ENCODE results near the gene TMEM141. TPM values are rescaled to one million over a fixed set of nuclear protein-coding genes. Genes with fewer than 3 reads are reported as not detected.
"Not testable (repeated sequence)": the region's sequence is repeated elsewhere in the genome, so short reads cannot be mapped to it uniquely, and the experiment has no call there.

TMEM141 gene
- polyA plus RNA-seq, 4 donors = 148 to 518 (median 194) TPM

GRCh38 chr9:136762915-136763648 lies 28.1 kb upstream of the TMEM141 start:
- Histone ChIP-seq H3K27ac (ENCODE audit: low read depth in 1 of 3, low read length in 2 of 3) (no peak overlapping the region), H3K27me3 (ENCODE audit: control insufficient read depth in 3 of 3, insufficient read depth in 3 of 3, low read length in 3 of 3) (no peaks in the 10 kb centered on the region), H3K36me3 (ENCODE audit: control insufficient read depth in 3 of 3, insufficient read depth in 2 of 3, low read depth in 1 of 3, low read length in 3 of 3) (no peaks in the 10 kb centered on the region), H3K9me3 (ENCODE audit: control insufficient read depth in 2 of 2, insufficient read depth in 1 of 2, low read depth in 1 of 2, low read length in 1 of 2) (peaks cover 0 to 11% of the 10 kb centered on the region in 2 donors), H3K4me3 (ENCODE audit: low read depth in 1 of 3, low read length in 3 of 3) (no peak overlapping the region), H3K4me1 (ENCODE audit: control insufficient read depth in 3 of 3, insufficient read depth in 2 of 3, low read depth in 1 of 3, low read length in 2 of 3) (peaks cover 0 to 17% (median 0%) of the 10 kb centered on the region in 3 donors)
- no peak for FAIRE-seq
- whole genome bisulfite sequencing, 3 donors = 20 to 21% (median 21%) methylated on average over 30 to 37 of the region's 37 CpGs
- DNase-seq = peak; percentile 20 to 65

DNA sequence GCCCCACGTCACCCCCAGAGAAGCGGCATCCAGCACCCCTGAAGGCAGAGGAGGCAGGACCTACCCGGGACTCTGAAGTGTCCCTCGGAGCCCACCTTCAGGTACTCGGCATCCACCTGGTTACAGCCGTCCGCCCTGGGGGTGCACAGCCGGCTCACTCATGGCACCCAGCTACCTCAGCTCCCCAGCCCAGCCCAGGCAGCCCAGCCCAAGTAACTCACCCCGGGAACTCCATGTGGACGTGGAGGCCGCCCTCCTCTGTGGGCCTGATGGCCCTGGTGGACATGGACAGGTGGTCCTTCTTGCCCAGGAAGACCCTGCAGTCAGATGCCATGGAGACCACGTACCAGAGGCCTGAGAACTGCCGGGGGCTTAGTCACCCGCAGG lies 27.5 kb upstream of the TMEM141 start:
- H3K9me3 ChIP-seq (ENCODE audit: control insufficient read depth in 2 of 2, insufficient read depth in 1 of 2, low read depth in 1 of 2, low read length in 1 of 2) = peaks cover 0 to 11% of the 10 kb centered on the region in 2 donors
- DNase-seq (no peak), FAIRE-seq (no peak)
- no peak overlapping the region for H3K27ac ChIP-seq (ENCODE audit: low read depth in 1 of 3, low read length in 2 of 3)
- no peaks in the 10 kb centered on the region for H3K36me3 ChIP-seq (ENCODE audit: control insufficient read depth in 3 of 3, insufficient read depth in 2 of 3, low read depth in 1 of 3, low read length in 3 of 3)
- peaks cover 0 to 17% (median 0%) of the 10 kb centered on the region in 3 donors for H3K4me1 ChIP-seq (ENCODE audit: control insufficient read depth in 3 of 3, insufficient read depth in 2 of 3, low read depth in 1 of 3, low read length in 2 of 3)
- no peak overlapping the region for H3K4me3 ChIP-seq (ENCODE audit: low read depth in 1 of 3, low read length in 3 of 3)
- WGBS, 3 donors = 85 to 87% (median 86%) methylated on average over 14 of the region's 14 CpGs
- no peaks in the 10 kb centered on the region for H3K27me3 ChIP-seq (ENCODE audit: control insufficient read depth in 3 of 3, insufficient read depth in 3 of 3, low read length in 3 of 3)

DNA sequence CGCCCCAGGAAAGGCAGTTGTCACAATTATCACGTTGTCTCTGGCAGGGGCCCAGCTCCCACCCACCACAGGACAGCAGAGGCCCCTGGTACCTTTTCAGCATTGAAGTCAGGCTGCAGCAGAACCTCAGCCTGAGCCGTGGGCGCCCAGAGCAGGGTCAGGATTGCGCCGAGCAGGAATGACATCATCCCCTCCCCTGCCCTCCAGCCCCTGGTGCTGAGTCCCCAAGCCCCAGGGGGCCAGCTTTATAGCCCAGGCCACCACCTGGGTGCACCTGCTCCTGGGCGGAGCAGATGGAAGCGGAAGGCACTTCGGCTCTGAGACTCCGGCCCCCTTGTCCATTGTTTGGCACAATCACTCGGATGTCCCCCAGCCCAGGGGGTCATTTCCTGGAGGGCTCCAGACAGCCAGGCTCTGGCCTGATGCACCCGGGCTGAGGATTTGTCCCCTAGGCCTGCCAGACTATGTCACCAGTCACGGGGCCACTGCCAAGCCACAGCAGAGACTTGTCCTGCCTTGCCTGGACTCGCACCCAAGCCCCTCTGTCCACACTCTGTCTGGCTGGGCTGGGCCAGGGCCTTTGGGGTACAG lies 26.7 kb upstream of the TMEM141 start, which contains the start of gene LCN15:
TSS of gene LCN15 (minus strand) at position 218 of the 591 bp plus-strand sequence. CDS start at position 188, 30 bp downstream.
- H3K4me1 ChIP-seq (ENCODE audit: control insufficient read depth in 3 of 3, insufficient read depth in 2 of 3, low read depth in 1 of 3, low read length in 2 of 3) = peaks cover 0 to 17% (median 0%) of the 10 kb centered on the region in 3 donors
- peaks cover 0 to 11% of the 10 kb centered on the region in 2 donors for H3K9me3 ChIP-seq (ENCODE audit: control insufficient read depth in 2 of 2, insufficient read depth in 1 of 2, low read depth in 1 of 2, low read length in 1 of 2)
- FAIRE-seq (no peak), DNase-seq (peak in 1 of 2 donors; percentile 52)
- WGBS, 3 donors = 26 to 56% (median 53%) methylated on average over 14 of the region's 14 CpGs
- H3K36me3 ChIP-seq (ENCODE audit: control insufficient read depth in 3 of 3, insufficient read depth in 2 of 3, low read depth in 1 of 3, low read length in 3 of 3) = no peaks in the 10 kb centered on the region
- no peaks in the 10 kb centered on the region for H3K27me3 ChIP-seq (ENCODE audit: control insufficient read depth in 3 of 3, insufficient read depth in 3 of 3, low read length in 3 of 3)
- no peak within 1 kb of the TSS for H3K27ac ChIP-seq (ENCODE audit: low read depth in 1 of 3, low read length in 2 of 3)
- no peak within 1 kb of the TSS for H3K4me3 ChIP-seq (ENCODE audit: low read depth in 1 of 3, low read length in 3 of 3)

DNA sequence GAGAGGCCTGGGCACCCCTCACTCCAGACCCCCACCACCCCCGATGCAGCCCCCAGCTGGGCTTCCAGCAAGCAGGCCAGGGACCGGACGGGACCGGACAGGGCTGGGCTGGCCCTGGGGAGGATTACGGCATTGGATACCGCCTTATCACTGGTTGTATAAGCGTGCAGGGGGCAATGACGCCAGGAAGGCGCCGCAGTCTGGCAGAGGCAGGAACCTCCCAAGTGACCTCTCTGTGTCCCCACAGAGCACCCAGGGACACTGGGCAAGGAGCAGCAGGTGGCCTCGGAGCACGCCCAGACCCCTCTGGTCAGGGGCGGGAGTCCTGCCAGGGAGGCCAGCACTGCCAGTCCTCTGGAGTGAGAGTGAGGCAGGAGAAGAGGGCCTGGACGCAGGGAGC lies 26.1 kb upstream of the TMEM141 start:
- no peaks in the 10 kb centered on the region for H3K36me3 ChIP-seq (ENCODE audit: control insufficient read depth in 3 of 3, insufficient read depth in 2 of 3, low read depth in 1 of 3, low read length in 3 of 3)
- H3K4me3 ChIP-seq (ENCODE audit: low read depth in 1 of 3, low read length in 3 of 3) = no peak overlapping the region
- no peaks in the 10 kb centered on the region for H3K27me3 ChIP-seq (ENCODE audit: control insufficient read depth in 3 of 3, insufficient read depth in 3 of 3, low read length in 3 of 3)
- no peak overlapping the region for H3K27ac ChIP-seq (ENCODE audit: low read depth in 1 of 3, low read length in 2 of 3)
- peak in 1 of 2 donors; percentile 49 for DNase-seq
- peaks cover 0 to 20% (median 0%) of the 10 kb centered on the region in 3 donors for H3K4me1 ChIP-seq (ENCODE audit: control insufficient read depth in 3 of 3, insufficient read depth in 2 of 3, low read depth in 1 of 3, low read length in 2 of 3)
- no peak for FAIRE-seq
- H3K9me3 ChIP-seq (ENCODE audit: control insufficient read depth in 2 of 2, insufficient read depth in 1 of 2, low read depth in 1 of 2, low read length in 1 of 2) = peaks cover 0 to 11% of the 10 kb centered on the region in 2 donors
- 49 to 84% (median 68%) methylated on average over 14 of the region's 14 CpGs for WGBS, 3 donors

- not testable (repeated sequence) for H3K36me3 ChIP-seq (ENCODE audit: control insufficient read depth in 3 of 3, insufficient read depth in 2 of 3, low read depth in 1 of 3, low read length in 3 of 3); FAIRE-seq; DNase-seq; H3K27me3 ChIP-seq (ENCODE audit: control insufficient read depth in 3 of 3, insufficient read depth in 3 of 3, low read length in 3 of 3); H3K4me3 ChIP-seq (ENCODE audit: low read depth in 1 of 3, low read length in 3 of 3)
- 24 to 69% (median 38%) methylated on average over 14 of the region's 14 CpGs for WGBS, 3 donors
- Histone ChIP-seq H3K4me1 (ENCODE audit: control insufficient read depth in 3 of 3, insufficient read depth in 2 of 3, low read depth in 1 of 3, low read length in 2 of 3) (peaks cover 0 to 20% (median 0%) of the 10 kb centered on the region in 3 donors), H3K27ac (ENCODE audit: low read depth in 1 of 3, low read length in 2 of 3) (peak overlapping the region in 1 of 3 donors; percentile 67), H3K9me3 (ENCODE audit: control insufficient read depth in 2 of 2, insufficient read depth in 1 of 2, low read depth in 1 of 2, low read length in 1 of 2) (peaks cover 0 to 11% of the 10 kb centered on the region in 2 donors)
Measured at GRCh38 chr9:136765745-136766409, 25.3 kb upstream of the TMEM141 start.

GRCh38 chr9:136766410-136767120 lies 24.6 kb upstream of the TMEM141 start:
- peak in 1 of 2 donors; percentile 73 for DNase-seq
- H3K27ac ChIP-seq (ENCODE audit: low read depth in 1 of 3, low read length in 2 of 3); H3K4me3 ChIP-seq (ENCODE audit: low read depth in 1 of 3, low read length in 3 of 3); H3K27me3 ChIP-seq (ENCODE audit: control insufficient read depth in 3 of 3, insufficient read depth in 3 of 3, low read length in 3 of 3); FAIRE-seq; H3K36me3 ChIP-seq (ENCODE audit: control insufficient read depth in 3 of 3, insufficient read depth in 2 of 3, low read depth in 1 of 3, low read length in 3 of 3): not testable (repeated sequence)
- peaks cover 0 to 11% of the 10 kb centered on the region in 2 donors for H3K9me3 ChIP-seq (ENCODE audit: control insufficient read depth in 2 of 2, insufficient read depth in 1 of 2, low read depth in 1 of 2, low read length in 1 of 2)
- WGBS, 3 donors = 17 to 42% (median 32%) methylated on average over 12 to 18 of the region's 18 CpGs
- H3K4me1 ChIP-seq (ENCODE audit: control insufficient read depth in 3 of 3, insufficient read depth in 2 of 3, low read depth in 1 of 3, low read length in 2 of 3) = peaks cover 0 to 20% (median 0%) of the 10 kb centered on the region in 3 donors

- 6 to 12% (median 10%) methylated on average over 11 to 16 of the region's 16 CpGs for whole genome bisulfite sequencing, 3 donors
- no peak for FAIRE-seq
Measured at GRCh38 chr9:136769710-136770191, 21.4 kb upstream of the TMEM141 start.

More at GRCh38 chr9:136769710-136770191, 21.4 kb upstream of the TMEM141 start:
- DNase-seq = peak in 1 of 2 donors; percentile 47
- no peaks in the 10 kb centered on the region for H3K27me3 ChIP-seq (ENCODE audit: control insufficient read depth in 3 of 3, insufficient read depth in 3 of 3, low read length in 3 of 3)
- peaks cover 1 to 28% of the 10 kb centered on the region in 2 donors for H3K9me3 ChIP-seq (ENCODE audit: control insufficient read depth in 2 of 2, insufficient read depth in 1 of 2, low read depth in 1 of 2, low read length in 1 of 2)
- no peak overlapping the region for H3K4me3 ChIP-seq (ENCODE audit: low read depth in 1 of 3, low read length in 3 of 3)
- H3K4me1 ChIP-seq (ENCODE audit: control insufficient read depth in 3 of 3, insufficient read depth in 2 of 3, low read depth in 1 of 3, low read length in 2 of 3) = peaks cover 0 to 8% (median 0%) of the 10 kb centered on the region in 3 donors
- no peaks in the 10 kb centered on the region for H3K36me3 ChIP-seq (ENCODE audit: control insufficient read depth in 3 of 3, insufficient read depth in 2 of 3, low read depth in 1 of 3, low read length in 3 of 3)
- H3K27ac ChIP-seq (ENCODE audit: low read depth in 1 of 3, low read length in 2 of 3) = no peak overlapping the region

Data from small intestine (tissue), 7 donors.